Neural crest cell (in vitro differentiated cells): ENCODE data around the gene CKS1B. TPM values are rescaled to one million over a fixed set of nuclear protein-coding genes. Genes with fewer than 3 reads are reported as not detected.

Source experiments
- DNase-seq: peaks from one replicate; pipeline ENCODE4 v3.0.0; 2021; ENCODE audit warnings: low read depth, mixed read lengths, low spot score
- H3K27ac Mint-ChIP-seq: one replicate; pipeline ENCODE4 v1.8.0; 2021; ENCODE audit warnings: mild to moderate bottlenecking, mixed read lengths; ENCODE audit not compliant: unreplicated experiment
- H3K27me3 Mint-ChIP-seq: 2 replicates; pipeline ENCODE4 v1.8.0; 2021; ENCODE audit warnings: low read depth, mild to moderate bottlenecking, mixed read lengths
- H3K36me3 Mint-ChIP-seq: 2 replicates; pipeline ENCODE4 v1.8.0; 2021; ENCODE audit warnings: low read depth, mild to moderate bottlenecking, mixed read lengths
- H3K4me1 Mint-ChIP-seq: 2 replicates; pipeline ENCODE4 v1.8.0; 2021; ENCODE audit warnings: mixed read lengths
- H3K4me3 Mint-ChIP-seq: one replicate; pipeline ENCODE4 v1.8.0; 2021; ENCODE audit warnings: mild to moderate bottlenecking, mixed read lengths
- H3K9me3 Mint-ChIP-seq: 2 replicates; pipeline ENCODE4 v1.8.0; 2021; ENCODE audit warnings: mixed read lengths
- CTCF ChIP-seq: fragments of 200-600 bp; sonication (generic); conservative IDR thresholded peaks from 2 replicates; pipeline ENCODE4 v1.5.0; 2021; ENCODE audit warnings: antibody characterized with exemption, mild to moderate bottlenecking
- total RNA-seq: library from RNA; stranded (reverse); gene quantifications from 2 replicates; pipeline ENCODE4 v1.2.1, GENCODE V29; 2021

Gene CKS1B
- total RNA-seq, 1 donor from 2014 or later: 211 TPM

GRCh38 chr1:154966111-154966510, 8.4 kb upstream of the CKS1B start:
- Mint-ChIP-seq H3K4me1 (peaks cover 39% of the 10 kb centered on the region), H3K27me3 (no peaks in the 10 kb centered on the region), H3K9me3 (no peaks in the 10 kb centered on the region), H3K36me3 (peaks cover 8% of the 10 kb centered on the region), H3K27ac (no peak overlapping the region), H3K4me3 (peak overlapping the region; percentile 34)
- no peak for DNase-seq
- no peak for TF ChIP-seq CTCF

GRCh38 chr1:154967331-154967950, 7.0 kb upstream of the CKS1B start:
- no peak for DNase-seq
- Mint-ChIP-seq H3K4me3 (peak overlapping the region; percentile 62), H3K27ac (no peak overlapping the region), H3K27me3 (no peaks in the 10 kb centered on the region), H3K36me3 (peaks cover 5% of the 10 kb centered on the region), H3K4me1 (peaks cover 44% of the 10 kb centered on the region), H3K9me3 (no peaks in the 10 kb centered on the region)
- TF ChIP-seq CTCF: no peak

DNA sequence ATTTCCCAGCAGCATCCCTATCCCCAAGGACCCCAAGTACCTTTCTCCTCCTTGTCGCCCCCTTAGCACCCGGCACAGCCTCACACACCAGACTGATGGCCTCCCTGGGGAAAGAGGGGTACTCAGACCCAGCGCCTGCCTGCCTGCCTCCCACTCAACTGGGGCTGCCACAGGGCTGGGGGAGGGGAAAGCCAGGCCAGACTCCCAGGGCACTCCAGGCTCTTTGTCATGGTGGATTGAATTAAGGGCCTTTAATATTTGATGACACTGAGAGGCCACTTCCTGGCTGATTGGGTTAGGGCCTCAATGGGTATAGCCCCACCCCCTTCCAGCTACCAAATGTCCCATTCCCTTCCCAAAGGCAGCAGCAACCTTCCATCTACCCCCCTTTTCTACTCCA, 5.8 kb upstream of the CKS1B start:
- no peak for DNase-seq
- Mint-ChIP-seq H3K4me1 (peaks cover 41% of the 10 kb centered on the region), H3K27ac (peak overlapping the region; percentile 63), H3K36me3 (peaks cover 3% of the 10 kb centered on the region), H3K9me3 (no peaks in the 10 kb centered on the region), H3K4me3 (peak overlapping the region; percentile 86), H3K27me3 (no peaks in the 10 kb centered on the region)
- TF ChIP-seq CTCF: no peak

DNA sequence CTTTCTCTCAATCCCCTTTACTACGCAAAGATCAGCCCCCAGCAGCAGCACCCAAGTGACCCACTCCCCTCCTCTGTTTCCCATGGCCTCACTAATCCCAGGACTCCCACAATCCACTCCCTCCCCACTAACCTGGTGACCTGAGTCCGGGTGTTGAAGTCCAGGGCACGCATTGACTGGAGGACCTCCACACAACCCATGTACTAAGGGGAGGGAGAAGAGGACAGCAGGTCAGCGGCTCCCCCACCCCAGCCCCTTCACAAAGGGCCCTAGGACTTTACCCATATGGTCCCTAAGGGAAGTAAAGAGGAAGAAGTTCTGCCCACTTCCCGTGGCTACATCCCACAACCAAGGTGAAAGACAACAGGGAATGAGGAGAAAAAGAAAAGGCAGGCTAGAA, 5.2 kb upstream of the CKS1B start:
- no peaks in the 10 kb centered on the region for H3K36me3 Mint-ChIP-seq
- H3K9me3 Mint-ChIP-seq: no peaks in the 10 kb centered on the region
- H3K4me1 Mint-ChIP-seq: peaks cover 41% of the 10 kb centered on the region
- no peaks in the 10 kb centered on the region for H3K27me3 Mint-ChIP-seq
- peak overlapping the region; percentile 63 for H3K27ac Mint-ChIP-seq
- TF ChIP-seq CTCF: no peak
- no peak for DNase-seq
- H3K4me3 Mint-ChIP-seq: peak overlapping the region; percentile 86

- Mint-ChIP-seq H3K9me3 (no peaks in the 10 kb centered on the region), H3K4me1 (peaks cover 41% of the 10 kb centered on the region), H3K27ac (no peak overlapping the region), H3K27me3 (no peaks in the 10 kb centered on the region), H3K36me3 (no peaks in the 10 kb centered on the region), H3K4me3 (peak overlapping the region; percentile 86)
- TF ChIP-seq CTCF: no peak
- DNase-seq: no peak
These were observed 4.5 kb upstream of the CKS1B start for GRCh38 chr1:154969860-154970452.
